ENCODE data around the gene SOAT2. TPM values are rescaled to one million over a fixed set of nuclear protein-coding genes. Genes with fewer than 3 reads are reported as not detected.

Gene SOAT2
- polyA plus RNA-seq, 2 of the 4 experiments (the other 2 are of a cell fraction) = 0.09 to 0.14 TPM

DNA sequence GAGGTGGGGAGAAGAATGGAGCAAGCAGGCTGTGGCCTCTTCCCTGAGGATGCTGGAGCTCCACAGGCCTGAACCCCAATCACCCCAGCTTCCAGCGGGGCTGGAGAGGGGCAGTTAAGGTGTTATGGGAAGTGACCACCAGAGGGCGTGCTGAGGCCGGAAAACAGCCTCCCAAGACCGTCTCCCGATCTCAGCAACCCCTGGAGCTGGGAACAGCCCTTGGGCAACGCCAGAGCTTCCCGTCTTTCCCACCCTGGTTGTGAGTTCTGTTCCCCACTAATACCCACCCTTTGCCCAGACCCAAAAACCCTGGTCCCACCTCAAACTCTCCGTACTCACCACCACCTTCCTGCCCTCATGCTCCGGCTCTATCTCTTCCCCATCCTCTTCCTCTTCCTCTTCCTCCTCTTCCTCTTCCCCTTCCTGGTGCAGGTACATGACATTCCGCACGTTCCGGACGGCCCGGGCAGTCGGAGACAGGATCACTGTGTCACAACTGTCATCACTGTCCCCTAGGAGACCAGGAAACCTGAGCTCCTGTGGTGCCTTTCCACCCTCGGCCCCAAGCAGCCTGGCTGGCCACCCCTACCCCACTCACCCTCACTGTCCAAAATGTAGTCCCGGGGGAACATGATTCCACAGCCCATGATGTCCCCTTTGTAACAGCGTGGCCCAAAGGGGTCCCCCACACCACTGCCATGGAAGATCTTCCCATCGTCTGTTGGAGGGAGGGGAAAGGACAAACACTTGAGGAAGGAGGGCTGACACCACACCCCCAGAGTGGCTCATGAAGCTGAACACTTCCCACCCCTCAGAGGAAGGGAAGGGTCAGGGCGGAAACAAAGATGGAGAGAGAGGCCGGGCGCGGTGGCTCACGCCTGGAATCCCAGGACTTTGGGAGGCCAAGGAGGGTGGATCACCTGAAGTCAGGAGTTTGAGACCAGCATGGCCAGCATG is 37.0 kb upstream of the SOAT2 start:
- Histone ChIP-seq H3K4me3 (no peak overlapping the region), H3K9me3 (no peaks in the 10 kb centered on the region), H3K4me1 (peaks cover 36% of the 10 kb centered on the region), H3K27ac (peak overlapping the region; percentile 65 to 87), H3K4me2 (peak overlapping the region; percentile 50)
- ATAC-seq = peak; percentile 56 to 84
- peak; percentile 80 to 96 for DNase-seq (ENCODE audit: low read depth in 1 of 2, low spot score in 1 of 2)
- ChIA-PET CTCF (interaction anchor here (0.6 to 45.5 kb wide), 64 partner anchors 16 to 428 kb away, joined by 3 to 1424 read pairs (median 5); partner anchors contain the start of genes AAAS, CSAD, EIF4B and ESPL1), POLR2A (interaction anchor here (0.5 to 3.2 kb wide), 13 partner anchors 9 to 229 kb away, joined by 3 to 29 read pairs (median 4); partner anchors contain the start of genes CSAD, IGFBP6, PFDN5 and SPRYD3)
- peak; percentile 94 for FAIRE-seq
- WGBS (ENCODE audit: missing lambda C conversion rate) = 35% methylated on average over 24 of the region's 24 CpGs
- TF ChIP-seq SMC3 (IDR thresholded peaks at IDR 0.05) (peak; percentile 96), JUNB (IDR thresholded peaks at IDR 0.05) (no peak), RAD21 (conservative IDR thresholded peaks at IDR 0.05 in 1 of 2, IDR thresholded peaks at IDR 0.05 in 1 of 2) (peak; percentile 95 to 98), KDM5A (IDR thresholded peaks at IDR 0.05) (no peak), HOXA7 (CRISPR knock-in tag; IDR thresholded peaks at IDR 0.05) (no peak), ZSCAN20 (CRISPR knock-in tag; IDR thresholded peaks at IDR 0.05) (no peak), CBX8 (IDR thresholded peaks at IDR 0.05) (no peak), POLR2AphosphoS2 (conservative IDR thresholded peaks at IDR 0.05; ENCODE audit: low read length) (no peak), HEYL (CRISPR knock-in tag; IDR thresholded peaks at IDR 0.05) (no peak), POLR2A (IDR thresholded peaks at IDR 0.05; ENCODE audit: low read length) (no peak), CEBPB (IDR thresholded peaks at IDR 0.05) (peak in 1 of 2 experiments; percentile 3; a peak in 1 of 4 replicates), MYC (IDR thresholded peaks at IDR 0.05; ENCODE audit: borderline replicate concordance, low read length) (no peak)
- TF ChIP-seq, protein P1, sequence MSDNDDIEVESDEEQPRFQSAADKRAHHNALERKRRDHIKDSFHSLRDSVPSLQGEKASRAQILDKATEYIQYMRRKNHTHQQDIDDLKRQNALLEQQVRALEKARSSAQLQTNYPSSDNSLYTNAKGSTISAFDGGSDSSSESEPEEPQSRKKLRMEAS (IDR thresholded peaks at IDR 0.05) = no peak
- TF ChIP-seq, protein P2, sequence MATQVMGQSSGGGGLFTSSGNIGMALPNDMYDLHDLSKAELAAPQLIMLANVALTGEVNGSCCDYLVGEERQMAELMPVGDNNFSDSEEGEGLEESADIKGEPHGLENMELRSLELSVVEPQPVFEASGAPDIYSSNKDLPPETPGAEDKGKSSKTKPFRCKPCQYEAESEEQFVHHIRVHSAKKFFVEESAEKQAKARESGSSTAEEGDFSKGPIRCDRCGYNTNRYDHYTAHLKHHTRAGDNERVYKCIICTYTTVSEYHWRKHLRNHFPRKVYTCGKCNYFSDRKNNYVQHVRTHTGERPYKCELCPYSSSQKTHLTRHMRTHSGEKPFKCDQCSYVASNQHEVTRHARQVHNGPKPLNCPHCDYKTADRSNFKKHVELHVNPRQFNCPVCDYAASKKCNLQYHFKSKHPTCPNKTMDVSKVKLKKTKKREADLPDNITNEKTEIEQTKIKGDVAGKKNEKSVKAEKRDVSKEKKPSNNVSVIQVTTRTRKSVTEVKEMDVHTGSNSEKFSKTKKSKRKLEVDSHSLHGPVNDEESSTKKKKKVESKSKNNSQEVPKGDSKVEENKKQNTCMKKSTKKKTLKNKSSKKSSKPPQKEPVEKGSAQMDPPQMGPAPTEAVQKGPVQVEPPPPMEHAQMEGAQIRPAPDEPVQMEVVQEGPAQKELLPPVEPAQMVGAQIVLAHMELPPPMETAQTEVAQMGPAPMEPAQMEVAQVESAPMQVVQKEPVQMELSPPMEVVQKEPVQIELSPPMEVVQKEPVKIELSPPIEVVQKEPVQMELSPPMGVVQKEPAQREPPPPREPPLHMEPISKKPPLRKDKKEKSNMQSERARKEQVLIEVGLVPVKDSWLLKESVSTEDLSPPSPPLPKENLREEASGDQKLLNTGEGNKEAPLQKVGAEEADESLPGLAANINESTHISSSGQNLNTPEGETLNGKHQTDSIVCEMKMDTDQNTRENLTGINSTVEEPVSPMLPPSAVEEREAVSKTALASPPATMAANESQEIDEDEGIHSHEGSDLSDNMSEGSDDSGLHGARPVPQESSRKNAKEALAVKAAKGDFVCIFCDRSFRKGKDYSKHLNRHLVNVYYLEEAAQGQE (IDR thresholded peaks at IDR 0.05) = no peak
- TF ChIP-seq, protein P3, sequence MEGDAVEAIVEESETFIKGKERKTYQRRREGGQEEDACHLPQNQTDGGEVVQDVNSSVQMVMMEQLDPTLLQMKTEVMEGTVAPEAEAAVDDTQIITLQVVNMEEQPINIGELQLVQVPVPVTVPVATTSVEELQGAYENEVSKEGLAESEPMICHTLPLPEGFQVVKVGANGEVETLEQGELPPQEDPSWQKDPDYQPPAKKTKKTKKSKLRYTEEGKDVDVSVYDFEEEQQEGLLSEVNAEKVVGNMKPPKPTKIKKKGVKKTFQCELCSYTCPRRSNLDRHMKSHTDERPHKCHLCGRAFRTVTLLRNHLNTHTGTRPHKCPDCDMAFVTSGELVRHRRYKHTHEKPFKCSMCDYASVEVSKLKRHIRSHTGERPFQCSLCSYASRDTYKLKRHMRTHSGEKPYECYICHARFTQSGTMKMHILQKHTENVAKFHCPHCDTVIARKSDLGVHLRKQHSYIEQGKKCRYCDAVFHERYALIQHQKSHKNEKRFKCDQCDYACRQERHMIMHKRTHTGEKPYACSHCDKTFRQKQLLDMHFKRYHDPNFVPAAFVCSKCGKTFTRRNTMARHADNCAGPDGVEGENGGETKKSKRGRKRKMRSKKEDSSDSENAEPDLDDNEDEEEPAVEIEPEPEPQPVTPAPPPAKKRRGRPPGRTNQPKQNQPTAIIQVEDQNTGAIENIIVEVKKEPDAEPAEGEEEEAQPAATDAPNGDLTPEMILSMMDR (IDR thresholded peaks at IDR 0.05) = peak; percentile 96
- TF ChIP-seq, protein P4, sequence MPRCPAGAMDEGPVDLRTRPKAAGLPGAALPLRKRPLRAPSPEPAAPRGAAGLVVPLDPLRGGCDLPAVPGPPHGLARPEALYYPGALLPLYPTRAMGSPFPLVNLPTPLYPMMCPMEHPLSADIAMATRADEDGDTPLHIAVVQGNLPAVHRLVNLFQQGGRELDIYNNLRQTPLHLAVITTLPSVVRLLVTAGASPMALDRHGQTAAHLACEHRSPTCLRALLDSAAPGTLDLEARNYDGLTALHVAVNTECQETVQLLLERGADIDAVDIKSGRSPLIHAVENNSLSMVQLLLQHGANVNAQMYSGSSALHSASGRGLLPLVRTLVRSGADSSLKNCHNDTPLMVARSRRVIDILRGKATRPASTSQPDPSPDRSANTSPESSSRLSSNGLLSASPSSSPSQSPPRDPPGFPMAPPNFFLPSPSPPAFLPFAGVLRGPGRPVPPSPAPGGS (IDR thresholded peaks at IDR 0.05) = no peak
- TF ChIP-seq, protein P5, sequence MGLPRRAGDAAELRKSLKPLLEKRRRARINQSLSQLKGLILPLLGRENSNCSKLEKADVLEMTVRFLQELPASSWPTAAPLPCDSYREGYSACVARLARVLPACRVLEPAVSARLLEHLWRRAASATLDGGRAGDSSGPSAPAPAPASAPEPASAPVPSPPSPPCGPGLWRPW (IDR thresholded peaks at IDR 0.05) = no peak
